Liver (tissue), 3 donors: ENCODE data around the gene UBXN4.
"Not testable (repeated sequence)": the region's sequence is repeated elsewhere in the genome, so short reads cannot be mapped to it uniquely, and the experiment has no call there.

Experiments
- REST ChIP-seq: IDR thresholded peaks from 2 replicates; pipeline ENCODE4 v1.6.1; 2016; ENCODE audit warnings: antibody characterized with exemption, mild to moderate bottlenecking
- RXRA ChIP-seq, 2 donors: IDR thresholded peaks; 2 replicates each; pipeline ENCODE4 v1.6.1; 2017 to 2018; ENCODE audit warnings: antibody characterized with exemption in 2 of 2, mild to moderate bottlenecking in 1 of 2
- SP1 ChIP-seq: IDR thresholded peaks from 2 replicates; pipeline ENCODE4 v1.6.1; 2018; ENCODE audit warnings: antibody characterized with exemption, mild to moderate bottlenecking
- TF ChIP-seq, protein P1 (sequence below): fragments of 150-350 bp; IDR thresholded peaks from 2 replicates; pipeline ENCODE4 v1.5.1; 2017; ENCODE audit warnings: improper control_type of control experiment, low read depth, low read length; ENCODE audit not compliant: missing input control
- donor health status: healthy.
- donor health status: healthy.

GRCh38 chr2:135807874-135808273 lies 66.2 kb downstream of the UBXN4 start:
- TF ChIP-seq, protein P1, sequence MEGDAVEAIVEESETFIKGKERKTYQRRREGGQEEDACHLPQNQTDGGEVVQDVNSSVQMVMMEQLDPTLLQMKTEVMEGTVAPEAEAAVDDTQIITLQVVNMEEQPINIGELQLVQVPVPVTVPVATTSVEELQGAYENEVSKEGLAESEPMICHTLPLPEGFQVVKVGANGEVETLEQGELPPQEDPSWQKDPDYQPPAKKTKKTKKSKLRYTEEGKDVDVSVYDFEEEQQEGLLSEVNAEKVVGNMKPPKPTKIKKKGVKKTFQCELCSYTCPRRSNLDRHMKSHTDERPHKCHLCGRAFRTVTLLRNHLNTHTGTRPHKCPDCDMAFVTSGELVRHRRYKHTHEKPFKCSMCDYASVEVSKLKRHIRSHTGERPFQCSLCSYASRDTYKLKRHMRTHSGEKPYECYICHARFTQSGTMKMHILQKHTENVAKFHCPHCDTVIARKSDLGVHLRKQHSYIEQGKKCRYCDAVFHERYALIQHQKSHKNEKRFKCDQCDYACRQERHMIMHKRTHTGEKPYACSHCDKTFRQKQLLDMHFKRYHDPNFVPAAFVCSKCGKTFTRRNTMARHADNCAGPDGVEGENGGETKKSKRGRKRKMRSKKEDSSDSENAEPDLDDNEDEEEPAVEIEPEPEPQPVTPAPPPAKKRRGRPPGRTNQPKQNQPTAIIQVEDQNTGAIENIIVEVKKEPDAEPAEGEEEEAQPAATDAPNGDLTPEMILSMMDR, result not testable (repeated sequence)
- not testable (repeated sequence) for TF ChIP-seq REST; SP1; RXRA (IDR thresholded peaks at IDR 0.05)
